RWPE1 (cell line): Measurements from ENCODE around the gene SLC6A3.

Experiments
- CTCF ChIA-PET: fragments of 350-600 bp; sonication (Branson Sonifier 250); formaldehyde crosslinking; extraction: SDS; loops from one replicate; lab custom pipeline; 2021; lab: Yijun Ruan, JAX
- POLR2A ChIA-PET: fragments of 400-600 bp; formaldehyde crosslinking; extraction: SDS; loops from one replicate; lab custom pipeline; 2020; ENCODE audit warnings: antibody characterized with exemption; ENCODE audit not compliant: low non-redundant PET; lab: Yijun Ruan, JAX
- DNase-seq: peaks from one replicate; pipeline ENCODE4 v3.0.0; 2012; ENCODE audit warnings: low spot score
- H3K27ac ChIP-seq: fragments of 450-650 bp; 2 replicates; pipeline ENCODE4 v1.5.1; 2017
- TF ChIP-seq, protein P1 (sequence below): fragments of 450-650 bp; conservative IDR thresholded peaks from 2 replicates; pipeline ENCODE4 v1.5.1; 2017; ENCODE audit warnings: low read depth, mild to moderate bottlenecking

The SLC6A3 gene

DNA sequence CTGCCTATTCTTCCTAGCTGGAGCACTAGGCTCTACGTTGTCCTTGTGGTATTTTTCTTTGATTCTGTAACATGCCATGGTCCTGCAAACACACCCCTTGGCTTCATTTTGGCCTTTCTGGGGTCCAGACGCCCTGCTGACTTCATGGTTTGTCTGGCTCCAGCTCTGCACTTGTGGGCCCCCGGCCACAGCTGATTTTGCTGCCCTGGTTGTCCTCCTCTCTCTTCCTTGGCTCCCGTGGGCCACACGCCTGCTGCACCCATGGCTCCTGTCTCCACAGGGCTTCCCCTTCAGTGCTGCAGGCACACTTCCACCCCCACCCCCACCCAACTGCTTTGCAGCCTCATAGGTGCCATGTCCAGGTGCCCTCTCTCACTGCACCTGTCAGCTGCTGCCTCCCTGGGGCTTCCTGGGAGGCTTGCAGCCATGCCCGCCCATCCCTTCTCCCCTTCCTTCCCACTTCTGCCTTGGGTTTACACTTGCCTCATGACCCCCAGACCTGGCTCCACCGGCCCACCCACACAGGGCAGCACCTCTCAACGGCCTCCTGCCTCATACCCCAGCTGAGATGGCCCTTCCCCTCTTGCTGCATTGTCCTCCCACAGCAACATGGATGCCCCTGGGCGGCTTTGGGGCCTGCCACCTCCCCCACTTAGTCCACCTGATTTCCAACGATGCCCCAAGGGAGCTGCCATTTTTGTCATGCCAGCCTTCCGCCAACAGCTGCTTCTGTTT, 25.6 kb downstream of the SLC6A3 start:
- CTCF ChIA-PET, result interaction anchor here (0.6 kb wide), 1 partner anchor 876 kb away, joined by 6 read pairs; no protein-coding TSS in a partner anchor
- no peak for DNase-seq
- H3K27ac ChIP-seq, result no peak overlapping the region
- TF ChIP-seq, protein P1, sequence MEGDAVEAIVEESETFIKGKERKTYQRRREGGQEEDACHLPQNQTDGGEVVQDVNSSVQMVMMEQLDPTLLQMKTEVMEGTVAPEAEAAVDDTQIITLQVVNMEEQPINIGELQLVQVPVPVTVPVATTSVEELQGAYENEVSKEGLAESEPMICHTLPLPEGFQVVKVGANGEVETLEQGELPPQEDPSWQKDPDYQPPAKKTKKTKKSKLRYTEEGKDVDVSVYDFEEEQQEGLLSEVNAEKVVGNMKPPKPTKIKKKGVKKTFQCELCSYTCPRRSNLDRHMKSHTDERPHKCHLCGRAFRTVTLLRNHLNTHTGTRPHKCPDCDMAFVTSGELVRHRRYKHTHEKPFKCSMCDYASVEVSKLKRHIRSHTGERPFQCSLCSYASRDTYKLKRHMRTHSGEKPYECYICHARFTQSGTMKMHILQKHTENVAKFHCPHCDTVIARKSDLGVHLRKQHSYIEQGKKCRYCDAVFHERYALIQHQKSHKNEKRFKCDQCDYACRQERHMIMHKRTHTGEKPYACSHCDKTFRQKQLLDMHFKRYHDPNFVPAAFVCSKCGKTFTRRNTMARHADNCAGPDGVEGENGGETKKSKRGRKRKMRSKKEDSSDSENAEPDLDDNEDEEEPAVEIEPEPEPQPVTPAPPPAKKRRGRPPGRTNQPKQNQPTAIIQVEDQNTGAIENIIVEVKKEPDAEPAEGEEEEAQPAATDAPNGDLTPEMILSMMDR, result no peak
- POLR2A ChIA-PET, result no interaction called here

DNA sequence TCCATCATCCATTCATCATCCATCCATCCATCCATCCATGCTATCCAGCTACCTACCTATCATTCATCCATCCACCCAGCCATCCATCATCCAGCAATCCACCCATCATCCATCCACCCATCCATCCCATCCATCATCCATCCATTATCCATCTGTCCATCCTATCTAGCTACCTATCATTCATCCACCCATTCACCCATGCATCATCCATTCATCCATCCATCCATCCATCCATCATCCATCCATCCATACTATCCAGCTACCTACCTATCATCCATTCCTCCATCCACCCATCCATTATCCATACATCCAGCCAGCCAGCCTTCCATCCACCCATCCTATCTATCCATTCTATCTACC, 26.3 kb downstream of the SLC6A3 start:
- no peak overlapping the region for H3K27ac ChIP-seq
- ChIA-PET CTCF (interaction anchor here (0.6 to 0.7 kb wide), 2 partner anchors 56 to 876 kb away, joined by 5 to 6 read pairs; no protein-coding TSS in a partner anchor), POLR2A (no interaction called here)
- TF ChIP-seq, protein P1, result no peak
- no peak for DNase-seq

DNA sequence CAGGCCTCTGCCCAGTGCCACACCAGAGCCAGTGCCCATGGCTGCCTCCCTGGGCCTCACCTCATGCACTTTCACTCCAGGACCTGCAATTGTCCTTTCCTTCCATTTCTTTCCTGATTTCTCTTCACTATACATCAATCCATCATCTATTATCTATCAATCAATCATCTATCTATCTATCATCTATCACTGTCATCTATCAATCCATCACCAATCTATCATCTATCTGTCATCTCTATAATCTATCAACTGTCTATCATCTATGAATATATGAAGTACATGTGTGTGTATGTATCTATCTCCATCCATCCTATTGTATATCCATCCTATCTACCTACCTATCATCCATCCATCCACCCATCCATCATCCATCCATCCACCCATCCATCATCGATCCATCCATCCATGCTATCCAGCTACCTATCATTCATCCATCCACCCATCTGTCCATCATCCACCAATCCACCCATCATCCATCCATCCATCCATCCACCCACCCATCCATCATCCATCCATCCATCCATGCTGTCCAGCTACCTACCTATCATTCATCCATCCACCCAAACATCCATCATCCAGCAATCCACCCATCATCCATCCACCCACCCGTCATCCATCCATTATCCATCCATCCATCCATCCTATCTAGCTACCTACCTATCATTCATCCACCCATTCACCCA, 26.9 kb downstream of the SLC6A3 start:
- ChIA-PET POLR2A (no interaction called here), CTCF (interaction anchor here (0.7 kb wide), 1 partner anchor 56 kb away, joined by 5 read pairs; no protein-coding TSS in a partner anchor)
- DNase-seq, result no peak
- no peak overlapping the region for H3K27ac ChIP-seq
- TF ChIP-seq, protein P1, result no peak

DNA sequence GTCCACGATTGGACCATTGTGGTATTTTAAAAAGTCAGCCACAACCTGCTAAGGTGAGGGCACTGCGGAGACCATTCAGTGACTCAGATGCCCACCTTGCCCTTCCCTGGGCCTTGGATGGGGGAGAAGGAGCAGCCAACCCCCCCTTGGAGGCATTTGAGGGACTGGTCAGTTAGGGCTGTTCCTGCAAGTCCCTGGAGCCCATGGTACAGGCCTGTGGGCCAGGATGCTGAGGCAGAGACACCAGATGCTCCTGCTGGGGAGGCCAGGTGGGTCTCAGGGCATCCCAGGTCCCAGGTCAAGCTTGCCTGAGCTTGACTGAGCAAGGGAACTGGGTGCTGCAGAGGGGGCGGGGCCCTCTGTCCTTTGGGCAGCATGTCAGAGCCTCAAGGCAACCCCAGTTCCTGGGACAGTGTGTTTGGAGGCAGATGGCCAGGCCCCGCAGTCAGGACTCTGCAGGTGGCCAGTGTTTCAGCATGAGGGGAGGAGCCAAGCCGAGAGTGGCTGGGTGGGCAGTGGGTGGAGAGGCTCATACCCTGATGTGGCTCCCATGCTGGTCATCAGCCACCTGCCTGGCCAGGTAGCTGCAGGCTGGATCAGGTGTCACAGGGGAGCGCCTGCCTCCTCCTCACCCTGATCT, 27.5 kb downstream of the SLC6A3 start:
- no peak overlapping the region for H3K27ac ChIP-seq
- no peak for DNase-seq
- ChIA-PET POLR2A (no interaction called here), CTCF (no interaction called here)
- TF ChIP-seq, protein P1, result no peak

DNA sequence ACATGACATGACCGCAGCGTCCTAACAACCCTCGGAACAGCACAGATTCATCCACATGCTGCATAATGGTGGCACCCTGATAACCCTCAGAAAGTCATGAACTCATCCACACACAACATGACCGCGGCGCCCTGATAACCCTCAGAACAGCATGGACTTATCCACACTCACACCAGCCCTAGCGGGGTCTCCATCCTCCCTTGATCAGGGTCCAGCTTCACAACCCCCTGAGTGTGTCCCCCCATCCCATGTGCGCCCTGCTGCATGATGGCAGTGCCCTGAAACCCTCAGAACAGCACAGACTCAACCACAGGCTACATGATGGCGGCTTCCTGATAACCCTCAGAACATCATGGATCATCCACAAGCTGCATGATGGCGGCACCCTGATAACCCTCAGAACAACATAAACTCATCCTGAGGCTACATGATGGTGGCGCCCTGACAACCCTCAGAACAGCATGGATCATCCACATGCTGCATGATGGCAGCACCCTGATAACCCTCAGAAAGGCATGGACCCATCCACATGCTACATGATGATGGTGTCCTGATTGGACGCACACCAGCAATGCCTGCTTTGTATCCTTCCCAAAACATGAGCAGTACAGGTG, 28.3 kb downstream of the SLC6A3 start:
- TF ChIP-seq, protein P1, result no peak
- ChIA-PET POLR2A (no interaction called here), CTCF (no interaction called here)
- no peak for DNase-seq
- no peak overlapping the region for H3K27ac ChIP-seq
